ENCODE results near the gene GRB14.

DNA sequence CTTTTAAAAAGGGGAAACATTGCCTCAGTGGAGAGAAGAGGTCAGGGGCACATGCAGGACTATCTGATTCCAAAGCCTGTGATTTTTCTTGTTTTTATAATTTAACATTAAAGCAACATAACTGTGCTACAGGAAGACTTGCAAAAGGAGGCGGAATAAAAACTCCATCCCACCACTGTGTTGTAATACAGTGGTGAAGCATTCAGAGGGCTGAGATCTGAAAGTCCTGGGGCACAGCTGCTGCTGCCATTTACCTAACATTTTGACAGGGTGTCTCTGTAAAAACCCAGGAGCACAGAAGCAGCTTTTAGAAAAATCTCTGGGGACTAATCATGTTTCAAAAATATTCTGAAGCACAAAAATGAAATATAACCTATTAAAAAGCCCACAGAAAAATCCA is 97.6 kb downstream of the GRB14 start:
- no peak for TF ChIP-seq CTCF (IDR thresholded peaks at IDR 0.05)
- TF ChIP-seq POLR2AphosphoS5 (IDR thresholded peaks at IDR 0.05; ENCODE audit: insufficient read depth in 1 of 2, low read depth in 1 of 2), result no peak
- no peak for TF ChIP-seq POLR2A (IDR thresholded peaks at IDR 0.05)

Data from vagina (tissue), 2 donors.